GM18907 (cell line): ENCODE results near the gene RNF220.
"Not testable (repeated sequence)": the region's sequence is repeated elsewhere in the genome, so short reads cannot be mapped to it uniquely, and the experiment has no call there.

Experiments used
- ATAC-seq: cut with Tn5 transposase; IDR thresholded peaks from one replicate; pipeline ENCODE4 v1.9.1; 2021; ENCODE audit warnings: mild to moderate bottlenecking, moderate library complexity; ENCODE audit not compliant: unreplicated experiment

Gene RNF220

DNA sequence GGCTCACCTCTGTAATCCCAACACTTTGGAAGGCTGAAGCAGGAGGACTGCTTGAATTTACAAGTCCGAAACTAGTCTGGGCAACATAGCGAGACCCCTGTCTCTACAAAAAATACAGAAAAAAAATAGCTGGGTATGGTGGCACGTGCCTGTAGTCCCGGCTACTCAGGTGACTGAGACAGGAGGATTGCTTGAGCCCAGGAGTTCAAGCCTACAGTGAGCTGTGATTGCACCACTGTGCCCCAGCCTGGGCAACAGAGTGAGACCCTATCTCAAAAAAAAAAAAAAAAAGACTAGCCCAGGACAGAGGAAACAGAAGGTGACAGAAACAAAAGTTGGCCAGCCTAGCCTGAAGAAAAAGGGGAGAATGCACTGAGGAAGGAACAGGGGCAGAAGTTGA is 290.6 kb downstream of the RNF220 start:
- no peak for ATAC-seq

DNA sequence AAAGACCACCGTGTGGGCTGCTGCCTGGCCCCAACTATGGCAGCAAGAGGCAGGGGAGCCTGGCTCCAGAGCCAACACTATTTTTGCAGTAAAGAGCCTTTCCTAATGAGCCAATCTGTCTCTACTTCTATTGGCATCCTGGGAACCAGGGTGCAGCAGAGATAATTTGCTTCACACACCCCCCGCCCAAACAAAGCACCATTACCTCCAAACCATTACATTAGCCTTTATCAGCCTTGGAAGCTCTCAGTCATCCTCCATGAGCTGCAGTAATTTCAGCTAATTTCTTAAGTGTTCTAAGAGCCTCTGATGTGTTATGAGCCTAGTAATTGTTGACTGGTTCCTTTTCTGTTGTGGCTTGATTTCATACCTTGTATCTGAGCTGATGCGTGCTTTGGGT is 291.0 kb downstream of the RNF220 start:
- no peak for ATAC-seq

GRCh38 chr1:44696789-44697345 is 291.8 kb downstream of the RNF220 start:
- peak; percentile 65 for ATAC-seq

DNA sequence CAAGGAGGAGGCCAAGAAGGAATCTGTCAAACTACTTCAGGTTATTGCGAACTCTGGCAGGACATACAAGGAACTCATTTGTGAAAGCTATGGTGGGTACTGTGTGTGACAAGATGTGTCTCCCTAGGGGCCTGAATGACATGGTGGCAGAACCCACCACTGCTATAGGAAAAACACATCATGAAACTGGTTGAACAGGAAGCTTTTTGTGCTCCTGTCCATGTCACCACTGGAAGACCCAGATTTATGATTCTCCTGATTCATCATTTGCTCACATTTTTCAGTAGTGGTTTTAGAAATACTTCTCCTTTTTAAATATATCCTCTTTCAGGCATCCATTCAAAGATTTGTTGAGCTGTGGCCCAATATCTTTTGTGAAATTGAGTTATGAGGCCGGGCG is 293.1 kb downstream of the RNF220 start:
- ATAC-seq = no peak

GRCh38 chr1:44699375-44699774 is 294.3 kb downstream of the RNF220 start:
- ATAC-seq = not testable (repeated sequence)

- no peak for ATAC-seq
Observed at GRCh38 chr1:44700573-44700972, 295.5 kb downstream of the RNF220 start.

DNA sequence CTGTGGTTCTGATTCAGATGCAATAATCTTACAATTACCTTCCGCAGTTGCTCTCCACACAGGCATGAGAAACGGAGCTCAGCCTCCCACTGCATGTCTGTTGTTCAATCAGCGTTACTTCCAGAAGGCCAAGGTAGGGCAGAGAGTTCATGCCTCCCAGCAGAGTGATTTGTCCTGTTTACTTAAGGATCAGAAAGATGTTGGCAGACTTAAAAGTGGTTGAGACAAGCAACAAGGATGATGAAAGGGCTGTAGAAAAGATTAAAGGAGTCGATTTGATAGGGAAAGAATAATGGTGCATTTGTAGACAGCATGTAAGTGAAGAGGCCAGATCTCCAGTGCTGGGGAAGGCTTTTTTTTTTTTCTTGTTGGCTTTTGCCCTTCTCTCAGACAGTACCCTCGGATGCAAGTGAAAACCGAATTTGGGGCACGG is 296.1 kb downstream of the RNF220 start:
- ATAC-seq = no peak
